ENCODE results near the gene TMEM132D. TPM values are rescaled to one million over a fixed set of nuclear protein-coding genes. Genes with fewer than 3 reads are reported as not detected.

TMEM132D gene
- total and polyA plus RNA-seq, 2 of the 8 experiments (the other 6 are each of a cell fraction or from before 2014, with no cell fraction given) = 3.5 to 10.1 TPM

- H3K4me3 ChIP-seq (ENCODE audit: extremely low read depth in 1 of 4, insufficient read depth in 2 of 4, low read depth in 3 of 4, low read length in 4 of 4) = no peak overlapping the region
- no peak overlapping the region for H2BK120ac ChIP-seq (replicated peaks; ENCODE audit: low read depth, low read length)
- no peaks in the 10 kb centered on the region for H3K23me2 ChIP-seq (ENCODE audit: low read depth, low read length)
- no peaks in the 10 kb centered on the region for H3K27me3 ChIP-seq (replicated peaks in 1 of 4; ENCODE audit: control insufficient read depth in 3 of 4, extremely low read depth in 1 of 4, insufficient read depth in 3 of 4, low read length in 3 of 4)
- H2AFZ ChIP-seq (ENCODE audit: low read length) = no peak overlapping the region
- H3K23ac ChIP-seq (ENCODE audit: insufficient read length) = no peak overlapping the region
- FAIRE-seq (no peak), DNase-seq (ENCODE audit: low read depth in 1 of 2, low spot score in 2 of 2) (no peak)
- H3K36me3 ChIP-seq (ENCODE audit: control insufficient read depth in 2 of 4, insufficient read depth in 4 of 4, low read length in 3 of 4) = no peaks in the 10 kb centered on the region
- H3K4me1 ChIP-seq (replicated peaks in 1 of 4; ENCODE audit: control insufficient read depth in 3 of 4, insufficient read depth in 4 of 4, low read length in 3 of 4) = peaks cover 8 to 21% (median 15%) of the 10 kb centered on the region in 4 experiments; a peak in 6 of 7 replicates
- ChIA-PET CTCF (ENCODE audit: partially characterized antibody) (interaction anchor here (0.6 to 2.7 kb wide), 4 partner anchors 11 to 136 kb away, joined by 3 to 8 read pairs (median 4); no protein-coding TSS in a partner anchor), POLR2A (ENCODE audit: partially characterized antibody) (interaction anchor here (1.1 kb wide), 1 partner anchor 24 kb away, joined by 3 read pairs; no protein-coding TSS in a partner anchor)
- H3K18ac ChIP-seq (ENCODE audit: extremely low read depth, low read length) = 0 out of 2 replicates have a peak overlapping the region, but pooled peaks have one; percentile 34
- no peak overlapping the region for H2BK15ac ChIP-seq (ENCODE audit: low read length)
- peaks cover 0 to 2% of the 10 kb centered on the region in 2 experiments; a peak in 2 of 4 replicates for H3K79me2 ChIP-seq (ENCODE audit: control insufficient read depth in 1 of 2, insufficient read depth in 2 of 2, low read length in 2 of 2)
- no peak overlapping the region; the same call in 1 of the 2 replicates for H2BK20ac ChIP-seq (ENCODE audit: low read length)
- H4K20me1 ChIP-seq (replicated peaks in 1 of 2; ENCODE audit: control insufficient read depth in 1 of 2, insufficient read depth in 2 of 2, low read length in 2 of 2) = no peaks in the 10 kb centered on the region
- no peak overlapping the region for H2BK5ac ChIP-seq (ENCODE audit: low read depth, low read length)
- H4K5ac ChIP-seq (ENCODE audit: insufficient read length, low read depth, low read length) = no peak overlapping the region
- peak overlapping the region; percentile 34 for H4K91ac ChIP-seq (replicated peaks; ENCODE audit: insufficient read length, low read length)
- no peak overlapping the region for H3K9ac ChIP-seq (replicated peaks in 1 of 4; ENCODE audit: extremely low read depth in 1 of 4, low read depth in 3 of 4, low read length in 3 of 4)
- no peak overlapping the region for H3K27ac ChIP-seq (ENCODE audit: low read depth, low read length)
- peak overlapping the region; percentile 71 for H2BK12ac ChIP-seq (ENCODE audit: low read depth, low read length)
- peaks cover 2% of the 10 kb centered on the region; the same call in 1 of the 2 replicates for H3K79me1 ChIP-seq (ENCODE audit: low read depth, low read length)
- H2AK5ac ChIP-seq (ENCODE audit: low read depth, low read length) = no peak overlapping the region
- H3K4ac ChIP-seq (replicated peaks; ENCODE audit: insufficient read length, low read depth, low read length) = no peak overlapping the region
- no peak overlapping the region for H3K4me2 ChIP-seq (ENCODE audit: insufficient read depth in 1 of 2, low read depth in 2 of 2, low read length in 2 of 2)
- no peak overlapping the region for H4K8ac ChIP-seq (ENCODE audit: extremely low read depth, insufficient read depth, low read length)
- H3K14ac ChIP-seq (ENCODE audit: insufficient read length) = no peak overlapping the region
- no peak overlapping the region for H3K56ac ChIP-seq (replicated peaks; ENCODE audit: insufficient read length, low read depth, low read length)
- 86% methylated on average over 10 of the region's 10 CpGs; no CpG with 5 or more reads in 1 of the 2 experiments for WGBS, 2 experiments (ENCODE audit: extremely low coverage in 1 of 2, insufficient coverage in 1 of 2, insufficient read length in 1 of 2, insufficient replicate concordance in 2 of 2, low coverage in 1 of 2, low lambda C conversion rate in 2 of 2, missing lambda C conversion rate in 1 of 2)
- no peaks in the 10 kb centered on the region for H3K9me3 ChIP-seq (ENCODE audit: insufficient read depth in 2 of 2, low read depth in 1 of 2, low read length in 1 of 2)
- TF ChIP-seq SIN3A (conservative IDR thresholded peaks at IDR 0.05 in 1 of 2, IDR thresholded peaks at IDR 0.05 in 1 of 2; ENCODE audit: low read depth in 1 of 2, low read length in 2 of 2) (no peak), FOSL1 (IDR thresholded peaks at IDR 0.05; ENCODE audit: insufficient read depth, low read depth, low read length) (no peak), KDM1A (IDR thresholded peaks at IDR 0.05; ENCODE audit: borderline replicate concordance, low read length) (no peak), EGR1 (IDR thresholded peaks at IDR 0.05; ENCODE audit: borderline replicate concordance, low read depth, low read length) (no peak), SUZ12 (IDR thresholded peaks at IDR 0.05; ENCODE audit: low read length) (no peak), TAF7 (optimal IDR thresholded peaks at IDR 0.05; ENCODE audit: borderline replicate concordance, low read depth, low read length) (no peak), TCF12 (IDR thresholded peaks at IDR 0.05; ENCODE audit: low read depth, low read length) (no peak), POLR2A (IDR thresholded peaks at IDR 0.05; ENCODE audit: control extremely low read depth in 1 of 2, low read depth in 2 of 2, low read length in 2 of 2) (no peak), EZH2 (IDR thresholded peaks at IDR 0.05; ENCODE audit: low read depth, low read length, severe bottlenecking) (no peak), TBP (IDR thresholded peaks at IDR 0.05; ENCODE audit: low read depth, low read length) (no peak), CBX8 (IDR thresholded peaks at IDR 0.05; ENCODE audit: borderline replicate concordance, low read depth, low read length) (no peak), GABPA (IDR thresholded peaks at IDR 0.05; ENCODE audit: borderline replicate concordance, insufficient read depth, low read length) (no peak), CREB1 (IDR thresholded peaks at IDR 0.05) (no peak)
Observed at GRCh38 chr12:129776977-129777667, 126.7 kb downstream of the TMEM132D start.

Measured in H1 (cell line).